ENCODE measurements around the gene GRIN3A. TPM values are rescaled to one million over a fixed set of nuclear protein-coding genes. Genes with fewer than 3 reads are reported as not detected.

The GRIN3A gene
- total RNA-seq, 1 donor from 2014 or later, result not detected

- DNase-seq (ENCODE audit: low read depth), result no peak
These were observed 32.1 kb downstream of the GRIN3A start for GRCh38 chr9:101706261-101706798.

GRCh38 chr9:101705135-101705661 lies 33.2 kb downstream of the GRIN3A start:
- no peak for DNase-seq (ENCODE audit: low read depth)

GRCh38 chr9:101702257-101702656 lies 36.2 kb downstream of the GRIN3A start:
- DNase-seq (ENCODE audit: low read depth), result no peak

DNA sequence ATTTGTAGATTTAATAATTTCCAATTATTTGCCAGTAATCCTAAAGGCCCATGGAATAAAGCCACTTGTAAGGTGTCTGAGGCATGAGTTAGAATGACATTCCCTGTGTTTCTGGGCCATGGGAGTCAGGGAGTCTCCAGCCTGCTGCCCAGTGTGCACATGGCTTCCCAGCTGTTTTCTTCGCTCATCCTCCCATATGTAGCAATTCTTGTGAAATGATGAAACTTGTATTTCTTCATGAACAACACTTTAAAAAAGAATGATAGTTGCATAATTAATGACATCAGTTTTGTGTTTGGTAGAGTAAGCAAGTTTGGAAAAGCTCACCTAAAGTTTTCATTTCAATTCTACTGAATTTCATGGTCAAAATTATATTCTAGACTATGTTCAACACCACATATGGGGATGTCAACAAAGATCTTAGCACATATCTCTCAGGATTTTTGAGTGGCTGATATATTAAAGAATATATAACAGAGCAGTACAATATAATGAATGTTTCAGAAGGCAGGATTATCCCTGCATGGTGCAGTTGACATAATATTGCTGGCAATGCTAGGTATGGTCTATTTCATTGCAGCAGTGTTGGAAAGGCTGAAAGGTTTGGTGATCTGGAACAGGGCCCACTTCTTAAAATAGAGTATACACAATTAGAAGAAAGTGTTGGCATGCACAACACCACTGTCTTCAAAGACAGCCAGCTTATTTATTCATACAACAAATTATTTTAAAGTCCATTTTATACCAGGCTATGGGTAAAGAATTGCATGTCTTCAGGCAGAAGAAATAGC lies 44.7 kb downstream of the GRIN3A start:
- no peak for DNase-seq (ENCODE audit: low read depth)

GRCh38 chr9:101691657-101692056 lies 46.8 kb downstream of the GRIN3A start:
- no peak for DNase-seq (ENCODE audit: low read depth)

GRCh38 chr9:101689039-101689438 lies 49.4 kb downstream of the GRIN3A start:
- no peak for DNase-seq (ENCODE audit: low read depth)

DNA sequence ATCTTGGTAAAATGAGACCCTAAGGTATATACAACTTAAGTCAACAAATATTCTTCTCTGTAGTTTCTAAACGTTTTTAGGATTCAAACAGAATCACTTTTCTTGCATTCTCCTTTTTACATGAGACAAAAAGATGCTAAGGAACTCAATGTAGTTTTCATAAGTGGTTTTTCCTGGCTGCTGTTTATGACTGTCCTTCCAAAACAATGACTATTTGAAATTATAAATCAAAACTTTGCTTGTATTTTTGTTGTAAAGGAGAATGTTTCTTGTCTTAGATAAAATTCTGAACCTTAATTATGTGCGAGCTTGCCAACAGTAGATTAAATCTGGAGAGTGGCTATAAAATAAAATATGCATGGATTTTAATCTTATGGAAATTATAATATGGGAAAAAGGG lies 53.8 kb downstream of the GRIN3A start:
- DNase-seq (ENCODE audit: low read depth), result no peak

DNA sequence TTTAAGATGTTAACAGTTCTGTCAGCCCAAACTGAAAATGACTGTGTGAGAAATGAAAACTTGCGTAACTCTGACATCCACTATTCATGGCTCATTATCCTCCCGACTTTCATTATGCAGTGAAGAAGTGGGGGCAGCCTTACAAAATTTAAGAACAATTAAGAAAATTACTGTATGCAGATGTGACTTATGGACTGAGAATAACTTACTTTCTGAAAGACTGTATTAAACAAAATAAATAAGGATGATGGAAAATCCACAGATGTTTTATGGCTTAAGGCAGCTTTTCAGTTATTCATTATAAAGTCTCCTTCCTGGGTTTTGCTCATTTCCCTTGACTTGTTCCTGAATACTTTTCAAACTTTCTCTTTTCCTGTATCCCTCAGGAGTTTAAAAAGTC lies 55.2 kb downstream of the GRIN3A start:
- no peak for DNase-seq (ENCODE audit: low read depth)

- DNase-seq (ENCODE audit: low read depth), result no peak
These were observed 60.6 kb downstream of the GRIN3A start for GRCh38 chr9:101677861-101678260.

DNA sequence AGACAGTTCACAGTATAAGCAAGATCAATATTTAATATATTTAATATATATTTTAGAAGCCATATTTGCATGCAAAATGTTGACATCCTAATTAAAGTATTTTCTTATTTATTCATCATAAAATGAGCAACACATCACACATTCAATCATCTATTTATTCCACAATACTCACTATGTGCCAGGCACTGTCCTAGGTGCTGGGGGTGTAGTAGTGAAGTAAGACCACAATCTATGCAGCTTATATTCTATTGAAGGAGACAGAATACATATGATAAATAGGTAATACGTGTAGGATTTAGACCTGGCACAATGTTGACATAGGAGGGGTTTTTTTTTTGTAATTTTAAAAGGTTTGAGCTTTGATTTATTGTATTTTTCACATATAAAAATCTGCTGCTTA lies 63.1 kb downstream of the GRIN3A start:
- DNase-seq (ENCODE audit: low read depth), result no peak

GRCh38 chr9:101674165-101674564 lies 64.3 kb downstream of the GRIN3A start:
- no peak for DNase-seq (ENCODE audit: low read depth)

DNA sequence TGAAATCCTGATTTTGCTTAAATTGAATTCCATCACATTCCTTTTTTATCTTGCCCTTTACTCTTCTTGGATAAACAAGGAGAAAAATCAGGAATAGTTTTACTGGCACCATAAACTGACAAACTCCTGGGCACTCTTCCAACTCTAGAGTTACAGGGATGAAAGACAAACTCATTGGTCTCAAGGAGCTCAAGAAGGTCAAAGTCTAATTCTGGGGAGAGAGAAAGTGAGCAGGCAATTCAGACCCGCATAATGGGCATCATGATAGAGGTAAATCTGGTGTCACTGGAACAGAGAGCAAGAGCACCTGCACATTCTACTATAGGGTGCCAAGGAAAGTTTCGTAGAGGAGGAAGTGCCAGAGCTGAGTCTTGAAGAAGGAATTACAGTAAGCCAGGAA lies 64.8 kb downstream of the GRIN3A start:
- DNase-seq (ENCODE audit: low read depth), result no peak

DNA sequence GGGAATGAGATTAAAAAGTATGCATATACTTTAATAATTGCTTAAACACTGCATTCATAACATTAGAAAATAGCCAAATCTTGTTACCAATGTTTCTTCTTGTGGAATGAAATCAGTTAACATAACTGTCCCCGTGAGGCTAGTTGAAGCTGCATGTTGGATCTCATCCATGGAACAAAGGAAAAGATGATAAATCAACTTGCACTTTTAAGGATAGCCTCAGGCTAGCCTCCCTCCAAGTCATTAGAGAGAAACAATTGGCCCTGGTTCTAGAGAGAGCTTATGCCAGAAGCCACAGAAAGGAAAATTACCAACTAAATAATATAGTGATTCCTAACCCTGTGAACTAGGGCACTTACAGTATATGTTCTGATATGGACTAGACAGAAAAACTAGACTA lies 66.9 kb downstream of the GRIN3A start:
- DNase-seq (ENCODE audit: low read depth), result no peak

DNA sequence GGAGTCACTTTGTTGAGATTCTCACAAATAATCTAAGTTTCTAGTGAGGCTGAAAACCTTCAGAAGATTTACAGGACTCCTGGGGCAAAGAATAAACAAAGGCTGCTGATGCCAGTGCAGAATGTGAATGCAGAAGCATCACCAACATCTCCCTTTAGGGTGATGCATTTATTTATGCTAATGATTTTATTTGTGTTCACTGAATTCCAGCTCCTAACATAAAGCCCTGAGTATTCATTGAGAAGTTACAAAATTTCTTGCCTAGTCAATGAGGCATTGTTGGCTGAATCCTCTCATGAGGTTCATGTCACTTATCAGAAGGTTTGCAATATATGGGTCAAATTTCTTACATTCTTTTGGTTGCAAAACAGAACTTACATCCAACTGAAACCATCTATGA lies 70.0 kb downstream of the GRIN3A start:
- DNase-seq (ENCODE audit: low read depth), result no peak

DNA sequence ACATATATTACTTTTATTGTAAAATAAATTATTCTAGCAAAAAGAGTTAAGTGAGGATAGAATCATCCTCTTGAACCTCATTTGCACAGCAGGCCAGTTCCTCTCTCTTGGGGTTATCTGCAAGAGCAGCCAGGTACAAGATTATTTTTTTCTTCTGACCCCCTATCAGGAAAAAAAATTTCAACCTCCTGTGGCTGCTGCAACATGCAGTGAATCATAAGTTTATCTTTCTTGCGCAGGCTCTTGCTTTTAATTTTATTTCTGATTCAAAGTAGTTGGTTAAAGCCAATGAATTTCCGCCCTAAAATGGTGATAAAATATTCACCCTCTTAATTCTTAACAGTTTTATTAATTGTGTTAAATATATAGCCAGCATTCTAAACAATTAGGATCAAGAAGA lies 74.0 kb downstream of the GRIN3A start:
- DNase-seq (ENCODE audit: low read depth), result no peak

DNA sequence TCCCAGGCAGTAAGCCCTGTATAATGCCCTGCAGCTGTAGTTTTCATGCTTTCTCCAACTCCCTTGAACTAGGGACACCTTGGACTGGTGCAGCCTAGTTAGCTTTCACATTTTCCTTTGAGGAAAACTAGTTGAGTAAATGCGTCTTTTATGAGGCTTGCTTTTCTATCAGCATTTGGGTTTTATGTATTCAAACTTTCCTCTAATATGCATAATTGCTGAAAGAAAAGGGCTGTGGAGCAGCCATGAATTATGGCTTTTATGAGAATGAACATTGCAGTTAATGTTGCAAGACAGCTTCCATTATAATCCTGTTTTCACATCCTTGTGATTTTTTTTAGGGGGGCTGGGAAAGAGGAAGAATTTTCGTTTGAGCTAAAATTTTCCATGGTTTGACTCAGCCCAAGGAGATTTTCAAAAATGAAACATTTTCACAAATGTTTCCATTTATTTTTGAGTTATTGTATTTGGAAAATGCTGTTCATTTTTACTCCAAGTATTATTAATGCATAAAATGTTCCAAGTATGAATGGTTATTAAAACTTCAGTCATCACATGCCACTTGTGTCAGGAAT lies 85.8 kb downstream of the GRIN3A start:
- DNase-seq (ENCODE audit: low read depth), result no peak

DNA sequence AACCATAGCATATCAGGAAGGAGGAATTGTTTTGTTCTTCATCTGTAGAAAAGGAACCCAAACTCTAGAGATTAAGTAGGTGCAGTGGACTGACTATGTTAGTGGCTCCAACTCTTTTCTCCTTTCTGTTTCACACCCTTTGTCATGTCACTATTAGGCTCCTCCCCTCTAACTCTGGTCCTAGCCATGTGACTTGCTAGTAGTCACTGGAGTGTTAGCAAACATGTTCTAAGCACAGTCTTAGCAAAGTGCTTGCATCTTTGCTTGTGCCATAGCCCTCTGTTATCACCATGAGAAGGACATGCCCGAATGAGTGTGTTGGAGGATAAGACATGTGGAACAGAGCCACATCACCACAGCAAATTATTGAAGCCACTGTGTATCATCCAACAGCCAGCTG lies 88.3 kb downstream of the GRIN3A start:
- no peak for DNase-seq (ENCODE audit: low read depth)

DNA sequence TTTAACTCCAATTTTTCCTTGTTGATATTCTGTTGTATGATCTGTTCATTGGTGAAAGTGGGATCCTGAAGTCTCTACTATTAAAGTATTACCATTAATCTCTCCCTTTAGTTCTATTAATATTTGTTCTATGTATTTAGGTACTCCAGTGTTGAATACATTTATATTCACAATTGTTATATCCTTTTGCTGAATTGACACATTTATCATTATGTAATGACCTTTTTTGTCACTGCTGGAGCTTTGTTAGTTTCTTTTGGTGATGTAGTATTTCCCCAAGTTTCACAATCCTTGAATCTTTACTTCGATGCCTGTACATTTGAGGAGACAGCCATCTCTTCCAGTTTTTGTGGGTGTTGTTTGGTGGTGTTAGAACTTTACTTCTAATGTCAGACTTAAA lies 90.0 kb downstream of the GRIN3A start:
- no peak for DNase-seq (ENCODE audit: low read depth)

GRCh38 chr9:101639785-101640665 lies 98.4 kb downstream of the GRIN3A start:
- no peak for DNase-seq (ENCODE audit: low read depth)

DNA sequence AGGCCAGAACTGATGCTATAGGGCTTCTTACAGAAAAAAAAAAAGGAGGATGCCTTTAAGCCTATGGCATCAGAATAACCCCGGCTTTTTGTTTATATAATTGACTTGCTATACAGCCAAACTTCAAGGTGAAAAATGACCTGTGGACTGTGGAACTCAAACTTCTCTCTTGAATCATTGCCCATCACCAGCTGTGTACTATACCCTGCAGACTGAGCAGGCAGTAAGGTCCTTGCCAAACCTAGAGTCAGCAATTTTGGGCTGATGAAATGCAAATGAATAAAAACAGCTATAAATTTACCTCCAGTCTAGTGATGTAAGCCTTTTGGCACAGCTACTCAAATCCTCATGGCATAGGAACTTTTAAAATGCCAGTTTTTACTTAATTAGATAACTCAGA lies 99.1 kb downstream of the GRIN3A start:
- DNase-seq (ENCODE audit: low read depth), result no peak

GRCh38 chr9:101636247-101636646 lies 102.2 kb downstream of the GRIN3A start:
- no peak for DNase-seq (ENCODE audit: low read depth)

DNA sequence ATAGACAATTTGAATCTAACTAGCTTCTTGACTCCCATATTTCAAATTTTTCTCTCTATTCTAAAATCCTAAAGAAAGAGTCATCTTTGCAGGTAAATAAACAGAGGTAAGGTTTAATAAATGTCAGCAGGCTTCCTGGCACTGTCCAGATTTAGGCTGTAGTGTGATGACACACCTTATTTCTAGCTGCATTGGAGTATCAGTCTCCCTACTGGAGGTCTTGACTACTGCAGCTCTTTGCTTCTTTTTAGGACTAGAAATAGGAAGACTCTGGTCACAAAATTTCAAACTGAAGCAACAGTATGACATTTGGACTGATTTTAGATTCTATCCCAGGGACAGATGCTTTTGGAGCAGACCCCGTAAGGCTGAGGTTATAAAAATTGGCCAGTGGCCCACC lies 103.0 kb downstream of the GRIN3A start:
- DNase-seq (ENCODE audit: low read depth), result no peak

Measured in myocyte (in vitro differentiated cells).